ENCODE data around the gene UBP1.
A peak's percentile ranks its signal among the peaks of the same experiment; 100 is the strongest.
"Not testable (repeated sequence)": the region's sequence is repeated elsewhere in the genome, so short reads cannot be mapped to it uniquely, and the experiment has no call there.

The UBP1 gene

DNA sequence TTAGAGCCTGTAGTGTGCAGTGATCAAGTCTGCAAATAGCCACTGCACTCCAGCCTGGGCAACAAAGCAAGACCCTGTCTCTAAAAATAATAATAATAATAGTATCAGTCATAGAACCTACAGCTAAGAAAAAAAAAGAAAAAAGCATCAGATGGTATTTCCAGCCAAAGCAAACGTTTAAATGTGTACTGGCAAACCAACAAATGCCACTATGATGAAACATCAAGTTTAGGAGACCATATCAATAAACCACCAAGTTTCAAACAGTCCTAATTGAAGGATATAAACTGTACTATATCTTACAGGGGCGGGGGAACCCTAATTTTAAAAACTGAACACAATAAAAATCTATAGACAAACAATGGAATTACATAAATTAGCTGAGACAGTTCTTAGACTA is 6.4 kb downstream of the UBP1 start:
- no peak for DNase-seq (ENCODE audit: low read depth, low spot score)

DNA sequence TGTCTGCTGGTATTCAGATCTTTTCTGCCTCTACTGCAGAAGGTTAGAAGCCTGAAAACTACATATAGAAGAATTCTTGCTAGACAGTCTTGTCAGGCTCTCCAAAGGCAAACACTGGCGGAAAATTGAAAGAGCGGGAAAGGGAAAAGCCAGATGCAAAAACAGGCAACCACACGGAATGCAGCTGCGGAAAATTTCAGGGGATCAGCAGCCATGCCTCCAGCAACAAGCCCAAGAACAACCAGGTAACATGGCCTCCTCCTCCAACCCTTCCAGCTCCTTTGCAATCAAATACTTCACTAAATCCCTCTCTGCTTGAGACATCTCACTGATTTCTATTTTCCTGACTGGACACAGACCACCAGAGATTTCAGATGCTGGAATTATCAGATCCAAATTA is 9.6 kb downstream of the UBP1 start:
- DNase-seq (ENCODE audit: low read depth, low spot score) = no peak

GRCh38 chr3:33430061-33430460 is 10.1 kb downstream of the UBP1 start:
- no peak for DNase-seq (ENCODE audit: low read depth, low spot score)

DNA sequence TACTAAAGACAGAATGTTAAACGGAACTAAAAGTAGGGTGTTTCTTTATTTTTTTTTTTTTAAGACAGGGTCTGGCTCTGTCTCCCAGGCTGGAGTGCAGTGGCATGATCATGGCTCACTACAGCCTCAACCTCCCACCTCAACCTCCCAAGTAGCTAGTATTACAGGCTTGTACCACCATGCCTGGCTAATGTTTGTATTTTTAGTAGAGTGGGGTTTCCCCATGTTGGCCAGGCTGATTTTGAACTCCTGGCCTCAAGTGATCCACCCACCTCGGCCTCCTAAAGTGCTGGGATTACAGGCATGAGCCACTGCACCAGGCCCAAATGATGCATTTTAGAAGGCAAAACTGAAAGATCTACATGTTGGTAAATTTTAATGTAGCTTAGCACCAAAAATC is 10.9 kb downstream of the UBP1 start:
- DNase-seq (ENCODE audit: low read depth, low spot score) = not testable (repeated sequence)

DNA sequence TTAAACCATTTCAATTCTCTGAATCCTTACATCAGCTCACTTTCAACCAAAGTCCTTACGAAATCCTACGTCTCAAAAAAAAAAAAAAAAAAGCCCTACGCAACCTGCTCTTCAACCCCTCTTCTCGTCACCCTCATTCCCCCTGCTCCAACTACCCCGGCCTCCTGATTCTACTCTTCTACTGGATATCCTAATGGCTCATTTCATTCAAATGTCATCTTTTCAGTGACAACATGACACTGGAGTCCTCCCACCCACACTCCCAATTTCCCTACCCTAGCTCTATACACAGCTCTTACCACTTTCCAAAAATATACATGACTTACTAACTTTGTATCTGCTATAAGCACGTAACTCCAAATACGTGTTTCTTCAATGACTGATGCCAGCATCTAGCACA is 11.5 kb downstream of the UBP1 start:
- no peak for DNase-seq (ENCODE audit: low read depth, low spot score)

DNA sequence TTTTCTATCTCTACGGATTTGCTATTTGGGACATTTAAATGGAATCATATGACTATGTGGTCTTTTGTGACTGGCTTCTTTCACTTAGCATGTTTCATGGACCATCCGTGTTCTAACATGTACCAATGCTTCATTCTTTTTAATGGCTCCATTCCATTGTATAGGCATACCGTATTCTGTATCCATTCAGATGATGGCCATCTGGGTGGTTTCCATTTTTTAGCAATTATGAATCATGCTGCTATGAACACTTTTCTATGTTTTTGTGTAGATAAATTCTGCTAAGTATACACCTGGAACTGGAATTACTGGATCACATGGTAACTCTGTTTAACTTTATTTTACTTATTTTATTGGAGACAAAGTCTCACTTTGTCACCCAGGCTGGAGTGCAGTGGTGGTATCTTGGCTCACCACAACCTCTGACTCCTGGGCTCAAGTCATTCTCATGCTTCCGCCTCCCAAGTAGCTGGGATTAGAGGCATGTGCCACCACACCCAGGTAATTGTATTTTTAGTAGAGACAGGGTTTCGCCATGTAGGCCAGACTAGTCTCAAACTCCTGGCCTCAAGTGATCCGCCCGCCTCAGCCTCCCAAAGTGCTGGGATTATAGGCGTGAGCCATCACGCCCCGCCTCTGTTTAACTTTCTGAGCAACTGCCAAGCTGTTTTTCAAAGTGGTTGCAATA is 13.4 kb downstream of the UBP1 start:
- no peak for DNase-seq (ENCODE audit: low read depth, low spot score)

- DNase-seq (ENCODE audit: low read depth, low spot score) = no peak
These were observed 14.1 kb downstream of the UBP1 start for GRCh38 chr3:33426068-33426467.

- no peak for DNase-seq (ENCODE audit: low read depth, low spot score)
These were observed 14.8 kb downstream of the UBP1 start for GRCh38 chr3:33425453-33425852.

- no peak for DNase-seq (ENCODE audit: low read depth, low spot score)
These were observed 15.4 kb downstream of the UBP1 start for GRCh38 chr3:33424606-33425452.

DNA sequence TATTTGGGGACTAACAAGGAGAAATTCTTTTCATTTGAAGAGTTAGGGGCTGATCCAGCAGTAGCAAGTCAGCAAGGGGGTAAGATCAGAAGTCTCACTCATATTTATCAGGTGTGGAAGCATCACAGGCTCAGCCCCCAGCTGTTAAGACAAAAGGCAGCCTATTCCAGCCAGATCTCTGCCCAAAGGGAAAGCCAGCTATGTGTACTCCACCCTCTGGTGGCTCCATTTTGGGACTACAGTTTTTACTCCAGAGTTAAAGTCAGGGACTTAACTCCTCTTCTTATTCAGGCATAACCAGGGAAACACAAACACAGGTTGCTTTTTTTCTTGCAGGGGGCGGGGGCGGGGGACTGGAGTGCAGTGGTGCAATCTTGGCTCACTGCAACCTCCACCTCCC is 19.2 kb downstream of the UBP1 start:
- DNase-seq (ENCODE audit: low read depth, low spot score) = no peak

DNA sequence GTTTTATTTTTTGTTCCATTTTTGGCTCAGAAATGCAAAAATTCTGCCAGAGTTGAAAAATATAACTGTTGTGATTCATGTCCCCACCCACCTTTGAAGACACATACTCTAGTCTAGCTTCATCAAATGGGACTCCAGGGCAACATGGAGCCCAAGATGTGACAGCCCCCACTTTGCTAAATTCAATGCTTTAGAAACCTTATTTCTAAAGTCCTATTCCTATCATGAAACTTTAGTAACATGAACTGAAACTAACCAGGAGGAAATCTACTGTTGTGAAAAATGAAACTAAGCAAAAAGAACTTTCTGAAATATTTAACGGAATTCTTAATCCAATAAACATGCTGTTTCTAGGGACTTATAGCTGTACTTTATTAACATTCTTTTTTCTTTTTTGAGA is 20.3 kb downstream of the UBP1 start:
- no peak for DNase-seq (ENCODE audit: low read depth, low spot score)

GRCh38 chr3:33417066-33417673 is 23.0 kb downstream of the UBP1 start:
- no peak for DNase-seq (ENCODE audit: low read depth, low spot score)

GRCh38 chr3:33410816-33411215 is 29.4 kb downstream of the UBP1 start:
- DNase-seq (ENCODE audit: low read depth, low spot score) = not testable (repeated sequence)

GRCh38 chr3:33403756-33404155 is 36.4 kb downstream of the UBP1 start:
- no peak for DNase-seq (ENCODE audit: low read depth, low spot score)

GRCh38 chr3:33402936-33403335 is 37.3 kb downstream of the UBP1 start:
- DNase-seq (ENCODE audit: low read depth, low spot score) = no peak

- DNase-seq (ENCODE audit: low read depth, low spot score) = no peak
These were observed 38.4 kb downstream of the UBP1 start for GRCh38 chr3:33401781-33402180.

DNA sequence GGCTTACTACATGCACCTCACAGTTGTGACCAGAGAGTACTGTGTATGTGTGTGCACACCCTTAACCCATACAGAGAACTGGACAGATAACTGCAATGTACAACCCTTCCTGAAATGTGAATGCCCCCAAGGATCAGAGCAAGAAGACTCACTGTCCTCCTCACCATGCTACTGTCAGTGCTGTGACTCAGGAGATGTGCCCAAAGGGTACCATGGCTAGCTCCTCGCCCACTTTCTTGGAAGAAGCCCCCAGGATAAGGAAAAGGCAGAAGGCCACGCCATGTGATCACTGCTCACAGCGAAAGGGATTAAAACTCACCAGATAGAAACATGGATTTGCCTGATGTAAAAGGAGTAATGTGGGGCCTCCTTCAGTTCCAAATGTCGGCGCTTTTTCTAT is 41.8 kb downstream of the UBP1 start:
- DNase-seq (ENCODE audit: low read depth, low spot score) = no peak

DNA sequence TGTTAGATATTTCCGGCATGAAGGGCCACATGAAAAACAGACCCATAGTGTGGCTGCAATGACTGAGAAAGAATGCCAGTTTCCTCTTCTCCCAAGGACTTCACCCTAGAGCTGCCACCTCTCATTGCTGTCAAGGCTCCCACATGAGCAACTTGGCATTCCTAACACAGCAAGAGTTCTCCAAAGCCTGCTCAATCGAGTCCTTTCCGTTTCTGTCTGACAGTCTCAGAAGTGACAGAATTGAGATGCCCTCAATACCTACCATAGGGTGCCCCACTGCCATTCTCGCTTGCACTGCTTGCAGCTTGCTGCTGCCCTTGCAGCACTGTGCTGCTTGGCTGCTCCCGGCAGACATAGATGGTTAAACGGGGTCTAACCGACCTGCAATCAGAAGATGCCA is 44.3 kb downstream of the UBP1 start:
- no peak for DNase-seq (ENCODE audit: low read depth, low spot score)

DNA sequence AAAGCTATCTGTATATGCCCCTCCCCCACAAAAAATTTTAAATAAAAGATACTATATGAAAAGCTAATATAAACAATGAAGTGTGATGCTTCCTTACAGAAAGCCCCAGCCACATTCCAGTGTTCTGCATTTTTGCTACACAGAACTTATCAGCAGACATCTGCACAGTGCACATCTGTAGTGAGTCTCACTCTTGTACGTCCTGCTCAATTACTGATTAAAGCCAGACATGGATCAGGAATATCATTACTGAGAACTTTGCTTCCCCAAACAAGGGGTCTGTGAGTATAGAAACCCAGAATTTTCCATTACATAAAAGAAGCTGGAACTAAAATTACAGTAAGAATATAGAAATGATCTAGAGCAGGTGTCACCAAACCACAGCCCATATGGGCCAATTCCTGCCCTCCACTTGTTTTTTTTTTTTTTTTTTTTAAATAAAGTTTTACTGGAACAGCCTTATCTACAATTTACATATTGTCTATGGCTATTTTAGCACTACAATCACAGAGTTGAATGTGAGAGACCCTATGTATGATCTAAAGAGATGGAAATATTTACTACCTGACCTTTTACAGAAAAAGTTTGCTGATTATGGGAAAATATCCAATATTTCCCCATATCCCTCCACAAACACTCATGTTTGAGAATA is 45.7 kb downstream of the UBP1 start:
- no peak for DNase-seq (ENCODE audit: low read depth, low spot score)

DNA sequence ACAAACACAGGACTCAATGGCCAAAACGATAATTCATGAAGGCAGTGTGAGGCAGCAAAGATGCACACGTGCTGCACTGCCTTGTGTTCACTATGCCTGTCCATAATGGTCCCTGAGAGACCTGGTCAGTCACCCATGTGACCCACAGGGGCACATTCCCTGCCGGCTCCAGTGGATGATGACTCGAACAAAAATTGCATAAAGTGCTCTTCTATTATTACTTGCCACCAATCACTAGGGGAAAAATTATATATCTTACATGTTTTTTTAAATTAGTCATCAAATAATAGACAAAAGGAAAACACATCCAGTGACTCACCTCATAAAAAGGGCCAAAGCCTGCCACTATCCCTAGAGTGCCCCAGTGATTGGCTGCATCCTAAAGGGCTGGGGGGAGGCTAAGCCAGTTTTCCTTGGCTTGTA is 47.5 kb downstream of the UBP1 start:
- peak; percentile 78 for DNase-seq (ENCODE audit: low read depth, low spot score)

DNA sequence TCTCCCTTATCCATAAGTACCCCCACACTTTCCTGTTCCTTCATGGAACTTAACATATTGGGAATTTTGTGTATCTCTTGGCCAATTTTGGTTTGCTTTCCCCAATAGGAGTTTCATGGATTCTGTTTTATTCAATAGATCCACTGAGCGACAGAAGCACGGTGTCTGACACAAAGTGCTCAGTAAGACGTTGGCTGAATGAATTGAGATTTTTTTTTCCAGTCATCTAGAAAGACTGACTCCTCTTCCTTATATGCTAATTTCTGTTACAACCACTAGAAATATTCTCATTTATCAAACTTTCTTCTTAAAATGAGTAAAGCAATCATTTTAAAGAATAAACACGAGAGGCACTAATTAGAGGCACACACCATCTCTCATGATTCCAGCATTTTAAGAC is 48.1 kb downstream of the UBP1 start:
- no peak for DNase-seq (ENCODE audit: low read depth, low spot score)

DNA sequence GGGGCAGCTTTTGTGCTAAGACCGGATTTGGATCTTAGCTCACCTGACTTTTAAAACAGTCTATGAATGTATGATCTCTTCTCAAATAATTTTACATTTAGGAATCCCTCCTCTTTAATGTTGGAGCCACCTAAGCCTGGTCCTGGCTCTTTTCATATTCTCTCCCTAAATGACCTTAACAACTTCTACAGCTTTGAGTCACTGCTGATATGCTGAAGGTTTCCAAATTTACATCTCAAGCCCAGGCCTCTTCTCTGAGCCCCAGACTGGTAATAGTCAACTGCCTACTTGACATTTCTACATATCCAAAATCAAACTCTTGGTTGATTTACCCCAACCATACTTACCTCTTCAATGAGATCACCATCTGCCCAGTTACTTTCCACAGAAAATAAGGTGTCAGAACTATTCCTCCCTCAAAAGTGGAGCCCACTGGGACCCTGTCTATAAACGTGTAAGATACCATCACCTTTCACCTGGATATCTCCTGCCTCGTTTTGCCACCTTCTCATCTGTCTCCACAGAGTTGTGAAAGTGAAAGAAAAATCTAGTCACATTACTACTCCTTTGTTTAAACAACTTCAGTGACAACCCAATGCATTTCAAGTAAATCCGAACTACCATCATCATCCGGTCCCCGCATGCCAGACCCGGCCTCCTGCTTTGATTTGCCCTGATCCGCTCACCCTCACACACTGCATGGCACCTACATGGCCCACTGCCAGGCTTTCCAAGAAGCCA is 48.8 kb downstream of the UBP1 start:
- DNase-seq (ENCODE audit: low read depth, low spot score) = no peak

Measured in brain pericyte (primary cell).